ENCODE results near the gene ABCA4.

DNA sequence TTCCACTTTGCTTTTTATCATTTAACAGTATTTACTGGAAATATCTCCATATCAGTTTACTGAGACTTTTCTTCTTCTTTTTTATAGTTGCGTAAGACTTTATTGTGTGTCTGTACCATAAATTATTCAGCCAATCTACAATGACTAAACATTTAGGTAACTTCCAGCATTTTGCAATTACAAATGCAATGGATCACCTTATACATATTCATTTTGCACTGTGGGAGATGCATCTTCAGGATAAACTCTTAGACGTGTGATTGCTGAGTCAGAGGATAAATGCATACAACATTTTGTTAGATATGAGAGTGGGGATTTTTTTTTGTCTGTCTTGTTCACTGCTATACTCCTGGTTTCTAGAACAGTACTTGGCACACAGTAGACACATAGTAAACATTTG, 116.0 kb downstream of the ABCA4 start:
- TF ChIP-seq, protein P1, sequence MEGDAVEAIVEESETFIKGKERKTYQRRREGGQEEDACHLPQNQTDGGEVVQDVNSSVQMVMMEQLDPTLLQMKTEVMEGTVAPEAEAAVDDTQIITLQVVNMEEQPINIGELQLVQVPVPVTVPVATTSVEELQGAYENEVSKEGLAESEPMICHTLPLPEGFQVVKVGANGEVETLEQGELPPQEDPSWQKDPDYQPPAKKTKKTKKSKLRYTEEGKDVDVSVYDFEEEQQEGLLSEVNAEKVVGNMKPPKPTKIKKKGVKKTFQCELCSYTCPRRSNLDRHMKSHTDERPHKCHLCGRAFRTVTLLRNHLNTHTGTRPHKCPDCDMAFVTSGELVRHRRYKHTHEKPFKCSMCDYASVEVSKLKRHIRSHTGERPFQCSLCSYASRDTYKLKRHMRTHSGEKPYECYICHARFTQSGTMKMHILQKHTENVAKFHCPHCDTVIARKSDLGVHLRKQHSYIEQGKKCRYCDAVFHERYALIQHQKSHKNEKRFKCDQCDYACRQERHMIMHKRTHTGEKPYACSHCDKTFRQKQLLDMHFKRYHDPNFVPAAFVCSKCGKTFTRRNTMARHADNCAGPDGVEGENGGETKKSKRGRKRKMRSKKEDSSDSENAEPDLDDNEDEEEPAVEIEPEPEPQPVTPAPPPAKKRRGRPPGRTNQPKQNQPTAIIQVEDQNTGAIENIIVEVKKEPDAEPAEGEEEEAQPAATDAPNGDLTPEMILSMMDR (IDR thresholded peaks at IDR 0.05), result no peak
- no peak for TF ChIP-seq EP300 (IDR thresholded peaks at IDR 0.05)

All from stomach (tissue), 4 donors.